Measurements from ENCODE around the gene KCNMA1. TPM values are rescaled to one million over a fixed set of nuclear protein-coding genes. Genes with fewer than 3 reads are reported as not detected.

KCNMA1 gene
- total RNA-seq, 2 experiments from 2014 or later, result not detected

DNA sequence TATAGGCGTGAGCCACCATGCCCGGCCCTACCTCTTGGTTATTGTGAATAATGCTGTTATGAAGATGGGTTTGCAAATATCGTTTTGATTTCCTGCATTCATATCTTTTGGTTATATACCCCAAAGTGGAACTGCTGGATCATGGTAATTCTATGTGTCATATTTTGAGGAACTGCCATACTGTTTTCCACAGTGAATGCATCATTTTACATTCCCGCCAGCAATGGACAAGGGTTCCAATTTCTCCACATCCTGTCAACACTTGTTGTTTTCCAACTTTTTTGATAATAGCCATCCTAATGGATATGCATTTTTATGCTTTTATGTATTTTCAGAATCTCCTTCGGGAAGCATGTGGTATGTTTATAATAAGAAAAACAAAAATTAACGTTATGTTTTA lies 128.2 kb downstream of the KCNMA1 start:
- H3K9me3 Mint-ChIP-seq, result no peaks in the 10 kb centered on the region
- no peak for DNase-seq
- H3K4me1 Mint-ChIP-seq (ENCODE audit: low read depth), result no peaks in the 10 kb centered on the region
- ChIA-PET CTCF (no interaction called here), POLR2A (no interaction called here)
- intact Hi-C loops (cut with micrococcal nuclease), result no loop called here
- no peak overlapping the region for H3K4me3 Mint-ChIP-seq
- no peaks in the 10 kb centered on the region for H3K36me3 Mint-ChIP-seq
- no peak overlapping the region for H3K27ac Mint-ChIP-seq
- no peaks in the 10 kb centered on the region for H3K27me3 Mint-ChIP-seq

DNA sequence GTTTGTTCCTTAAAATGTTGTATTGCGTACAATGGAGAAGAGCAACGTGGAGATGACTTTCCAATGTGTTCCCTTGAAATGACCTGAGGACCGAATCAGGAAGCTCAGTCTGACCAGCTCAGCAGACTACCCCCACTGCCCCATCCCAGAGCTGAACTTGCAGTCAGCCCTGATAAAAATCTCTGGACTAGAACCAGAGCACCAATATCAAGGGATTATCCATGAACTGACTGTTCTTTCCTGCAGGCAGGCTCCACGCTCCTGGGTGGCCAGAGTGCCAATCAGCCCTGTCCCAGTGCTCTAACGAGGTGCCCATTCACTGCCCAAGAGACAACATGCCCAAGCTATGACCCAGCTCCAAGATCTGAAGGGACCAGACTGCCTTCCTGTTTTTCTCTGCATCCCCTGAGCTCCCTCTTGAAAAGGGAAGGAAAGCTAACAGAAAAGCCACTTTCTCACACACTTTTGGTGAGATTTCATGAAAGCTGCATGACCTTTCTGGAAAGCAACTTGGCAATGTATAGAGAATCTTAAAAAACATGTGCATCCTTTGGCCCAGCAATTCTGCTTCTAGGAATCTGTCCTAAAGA lies 130.2 kb downstream of the KCNMA1 start:
- Mint-ChIP-seq H3K9me3 (no peaks in the 10 kb centered on the region), H3K4me1 (ENCODE audit: low read depth) (no peaks in the 10 kb centered on the region), H3K27ac (no peak overlapping the region), H3K36me3 (no peaks in the 10 kb centered on the region), H3K4me3 (no peak overlapping the region), H3K27me3 (no peaks in the 10 kb centered on the region)
- ChIA-PET POLR2A (no interaction called here), CTCF (no interaction called here)
- DNase-seq, result no peak
- intact Hi-C loops (cut with micrococcal nuclease), result no loop called here

DNA sequence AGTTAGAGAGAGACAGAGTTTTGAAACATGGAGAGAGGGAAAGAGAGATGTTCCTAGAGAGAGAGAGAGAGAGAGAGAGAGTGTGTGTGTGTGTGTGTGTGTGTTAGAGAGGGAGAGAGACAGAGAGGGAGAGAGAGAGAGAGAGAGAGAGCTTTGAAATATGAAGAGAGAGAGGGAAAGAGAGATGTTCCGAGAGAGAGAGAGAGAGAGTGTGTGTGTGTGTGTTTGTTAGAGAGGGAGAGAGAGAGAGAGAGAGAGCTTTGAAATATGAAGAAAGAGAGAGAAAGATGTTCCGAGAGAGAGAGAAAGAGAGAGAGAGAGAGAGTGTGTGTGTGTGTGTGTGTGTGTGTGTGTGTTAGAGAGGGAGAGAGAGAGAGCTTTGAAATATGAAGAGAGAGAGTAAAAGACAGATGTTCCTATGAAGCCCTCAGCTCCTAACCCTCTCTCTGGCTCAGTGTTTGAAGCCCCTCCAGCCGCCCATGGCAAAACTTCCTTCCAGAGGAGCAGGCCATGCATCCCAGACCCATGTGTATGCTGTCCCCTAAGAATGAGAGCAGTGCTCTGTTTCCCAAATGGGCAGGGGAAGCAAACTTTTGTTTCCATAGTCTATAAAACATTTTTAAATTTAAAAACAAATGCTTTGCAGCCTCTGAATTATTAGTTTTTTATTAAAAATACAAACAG lies 130.9 kb downstream of the KCNMA1 start:
- H3K9me3 Mint-ChIP-seq, result no peaks in the 10 kb centered on the region
- intact Hi-C loops (cut with micrococcal nuclease), result no loop called here
- POLR2A ChIA-PET, result no interaction called here

DNA sequence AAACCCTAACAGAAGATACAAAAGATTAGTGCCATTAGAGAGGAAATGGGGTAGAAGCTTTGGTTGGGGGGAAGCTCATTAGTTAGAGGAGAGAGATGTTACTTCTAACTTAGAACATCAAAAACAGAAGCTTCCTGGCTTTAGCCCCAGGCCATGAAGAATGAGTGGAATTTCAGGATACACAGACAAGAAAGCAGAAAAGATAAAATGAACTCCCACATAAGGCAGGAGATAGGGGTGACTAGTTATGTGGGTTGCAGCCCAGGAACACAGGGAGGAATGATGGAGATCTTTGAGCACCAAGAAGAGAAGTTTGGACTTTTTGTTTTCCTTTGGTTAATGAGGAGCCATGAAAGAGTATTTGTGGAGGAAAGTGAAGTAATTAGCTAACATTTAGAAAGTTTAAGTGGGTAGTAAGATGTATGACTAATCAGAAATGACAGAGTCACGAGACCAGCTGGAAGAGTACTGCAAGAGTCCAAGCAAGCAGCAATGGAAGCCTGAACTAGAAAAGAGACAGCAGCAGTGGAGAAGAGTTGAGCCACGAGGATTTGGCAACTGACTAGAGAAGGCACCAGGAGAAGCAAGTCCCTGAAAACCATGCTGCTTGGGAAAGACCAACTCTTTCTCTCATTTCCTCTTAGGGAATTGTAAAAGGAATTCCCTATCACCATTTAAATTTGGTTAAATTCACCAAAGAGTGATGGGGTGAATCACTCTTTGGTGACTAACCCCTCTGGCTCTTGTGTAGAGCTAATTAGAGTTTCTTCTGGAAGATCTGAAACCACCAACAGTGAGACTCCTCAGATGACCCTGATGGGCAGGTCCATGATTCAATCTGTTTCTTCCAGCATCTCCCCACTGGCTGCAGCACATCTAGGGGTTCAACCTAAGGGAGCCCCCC lies 131.9 kb downstream of the KCNMA1 start:
- POLR2A ChIA-PET, result interaction anchor here (0.6 kb wide), 1 partner anchor 36 kb away, joined by 5 read pairs; no protein-coding TSS in a partner anchor
- Mint-ChIP-seq H3K4me3 (no peak overlapping the region), H3K9me3 (no peaks in the 10 kb centered on the region), H3K27ac (no peak overlapping the region), H3K4me1 (ENCODE audit: low read depth) (no peaks in the 10 kb centered on the region), H3K27me3 (no peaks in the 10 kb centered on the region), H3K36me3 (no peaks in the 10 kb centered on the region)
- no peak for DNase-seq
- CTCF ChIA-PET, result interaction anchor here (0.7 kb wide), 1 partner anchor 336 kb away, joined by 3 read pairs; no protein-coding TSS in a partner anchor
- intact Hi-C loops (cut with micrococcal nuclease), result no loop called here

More for the DNA sequence above, 130.9 kb downstream of the KCNMA1 start:
- Mint-ChIP-seq H3K4me1 (ENCODE audit: low read depth) (no peaks in the 10 kb centered on the region), H3K4me3 (no peak overlapping the region), H3K36me3 (no peaks in the 10 kb centered on the region), H3K27ac (no peak overlapping the region), H3K27me3 (no peaks in the 10 kb centered on the region)
- DNase-seq, result no peak
- CTCF ChIA-PET, result no interaction called here

DNA sequence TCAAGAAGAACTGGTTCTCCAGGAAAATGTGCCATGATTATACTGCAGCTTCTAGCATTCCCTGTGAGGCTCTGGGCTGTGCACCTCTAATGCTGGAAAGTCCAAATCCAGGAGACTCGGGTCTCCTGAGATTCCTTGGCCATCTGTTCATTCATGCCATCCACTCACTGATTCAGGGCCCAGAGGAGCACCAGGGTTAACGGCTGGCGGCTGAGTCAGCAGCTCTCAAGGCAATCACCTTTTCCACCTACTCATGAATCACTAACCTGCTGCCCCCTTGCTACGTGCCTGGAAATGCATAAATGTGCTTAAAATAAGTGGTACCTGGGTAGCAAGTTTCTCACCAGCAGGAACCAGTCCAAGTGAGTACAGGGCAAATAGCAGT lies 132.7 kb downstream of the KCNMA1 start:
- no peaks in the 10 kb centered on the region for H3K27me3 Mint-ChIP-seq
- no peaks in the 10 kb centered on the region for H3K9me3 Mint-ChIP-seq
- H3K36me3 Mint-ChIP-seq, result no peaks in the 10 kb centered on the region
- intact Hi-C loops (cut with micrococcal nuclease), result no loop called here
- POLR2A ChIA-PET, result interaction anchor here (0.6 kb wide), 1 partner anchor 35 kb away, joined by 5 read pairs; no protein-coding TSS in a partner anchor
- peak; percentile 11 for DNase-seq
- no peaks in the 10 kb centered on the region for H3K4me1 Mint-ChIP-seq (ENCODE audit: low read depth)
- H3K4me3 Mint-ChIP-seq, result no peak overlapping the region
- no peak overlapping the region for H3K27ac Mint-ChIP-seq
- CTCF ChIA-PET, result no interaction called here

DNA sequence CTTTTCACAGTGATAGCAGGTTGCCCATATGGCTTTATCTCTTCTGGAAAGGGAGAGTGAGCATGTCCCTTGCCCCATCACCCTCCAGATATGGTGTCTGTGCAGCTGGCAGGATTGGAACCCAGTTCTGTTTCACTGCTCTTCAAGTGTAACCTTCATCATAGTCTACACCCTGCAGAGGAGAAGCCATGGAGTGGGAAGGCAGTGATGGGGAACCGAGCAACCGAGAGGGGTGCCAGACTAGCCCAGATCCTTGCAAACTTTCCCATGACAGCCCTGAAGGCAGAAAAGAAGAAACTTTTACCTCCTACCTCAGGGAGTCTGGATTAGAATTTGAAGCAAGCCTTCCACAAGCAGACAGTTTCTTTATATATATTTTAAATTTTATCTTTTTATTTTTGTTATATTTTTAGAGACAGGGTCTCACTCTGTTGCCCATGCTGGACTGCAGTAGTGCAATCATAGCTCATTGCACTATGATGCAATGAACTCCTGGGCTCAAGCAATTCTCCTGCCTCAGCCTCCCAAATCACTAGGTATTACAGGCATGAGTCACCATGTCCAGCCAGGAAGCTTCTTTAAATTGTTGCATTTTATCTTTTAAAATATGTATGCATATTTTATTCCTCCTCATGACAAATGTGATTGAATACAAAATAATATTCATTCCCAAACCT lies 133.3 kb downstream of the KCNMA1 start:
- POLR2A ChIA-PET, result no interaction called here
- H3K27ac Mint-ChIP-seq, result no peak overlapping the region
- intact Hi-C loops (cut with micrococcal nuclease), result no loop called here

DNA sequence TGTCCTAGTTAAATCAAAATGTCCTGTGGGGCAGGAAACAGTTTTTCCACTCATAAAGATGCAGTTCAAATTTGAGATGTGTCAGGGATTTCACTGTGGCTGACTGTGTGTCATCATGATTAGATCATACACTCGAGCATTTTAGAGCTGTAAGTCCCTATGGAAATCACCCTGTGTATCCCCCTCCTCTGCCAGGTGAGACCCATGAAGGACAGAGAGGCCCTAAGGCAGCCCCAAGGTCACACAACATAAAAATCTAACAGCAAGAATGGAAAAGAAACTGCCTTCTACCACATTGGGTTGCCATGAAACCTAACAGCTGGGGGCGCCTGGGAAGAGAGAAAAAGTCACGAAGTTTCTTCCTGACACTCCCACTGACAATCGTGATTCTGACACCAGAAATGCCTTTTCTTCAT lies 135.8 kb downstream of the KCNMA1 start:
- Mint-ChIP-seq H3K4me3 (no peak overlapping the region), H3K27me3 (no peaks in the 10 kb centered on the region), H3K36me3 (no peaks in the 10 kb centered on the region), H3K4me1 (ENCODE audit: low read depth) (no peaks in the 10 kb centered on the region), H3K9me3 (no peaks in the 10 kb centered on the region), H3K27ac (no peak overlapping the region)
- no peak for DNase-seq
- CTCF ChIA-PET, result no interaction called here
- intact Hi-C loops (cut with micrococcal nuclease), result no loop called here
- POLR2A ChIA-PET, result no interaction called here

More for the DNA sequence above, 133.3 kb downstream of the KCNMA1 start:
- H3K36me3 Mint-ChIP-seq, result no peaks in the 10 kb centered on the region
- DNase-seq, result no peak
- H3K27me3 Mint-ChIP-seq, result no peaks in the 10 kb centered on the region
- no peaks in the 10 kb centered on the region for H3K9me3 Mint-ChIP-seq
- H3K4me1 Mint-ChIP-seq (ENCODE audit: low read depth), result no peaks in the 10 kb centered on the region
- CTCF ChIA-PET, result no interaction called here
- H3K4me3 Mint-ChIP-seq, result no peak overlapping the region

DNA sequence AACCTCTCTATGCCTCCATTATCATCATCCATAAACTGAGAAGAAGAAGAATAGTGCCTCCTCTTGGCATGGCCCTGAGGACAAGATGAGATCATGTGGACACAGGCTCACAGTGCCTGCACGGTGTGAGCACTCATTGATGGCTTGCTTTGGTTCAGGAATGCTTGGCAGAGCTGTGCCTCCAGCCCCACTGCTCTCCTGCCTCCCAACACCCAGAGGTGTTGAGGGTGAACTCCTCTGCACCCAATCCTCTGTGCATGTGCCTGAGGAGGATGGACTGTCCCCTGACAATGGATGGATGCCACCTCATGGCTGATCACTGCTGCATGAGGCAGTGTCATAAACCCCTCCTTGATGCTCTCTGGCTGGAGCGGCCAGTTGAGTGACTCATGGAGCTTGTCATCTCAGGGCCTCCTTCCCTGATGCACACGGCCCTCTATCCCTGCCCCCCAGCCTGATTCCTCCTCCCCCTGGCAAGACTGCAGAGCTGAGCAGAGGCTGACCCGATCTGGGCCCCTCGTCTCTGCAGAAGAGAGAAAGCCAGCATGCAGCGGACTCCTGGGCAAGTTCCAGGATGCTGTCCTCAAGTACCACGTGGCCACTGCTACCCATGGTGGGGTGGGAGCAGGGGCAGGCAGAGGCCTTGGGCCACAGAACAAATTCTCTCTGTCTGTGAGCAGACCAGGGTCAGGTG lies 136.3 kb downstream of the KCNMA1 start:
- no peak for DNase-seq
- H3K27me3 Mint-ChIP-seq, result no peaks in the 10 kb centered on the region
- H3K36me3 Mint-ChIP-seq, result no peaks in the 10 kb centered on the region
- intact Hi-C loops (cut with micrococcal nuclease), result no loop called here
- ChIA-PET POLR2A (no interaction called here), CTCF (no interaction called here)
- no peak overlapping the region for H3K4me3 Mint-ChIP-seq
- no peaks in the 10 kb centered on the region for H3K4me1 Mint-ChIP-seq (ENCODE audit: low read depth)
- H3K9me3 Mint-ChIP-seq, result no peaks in the 10 kb centered on the region
- H3K27ac Mint-ChIP-seq, result no peak overlapping the region

DNA sequence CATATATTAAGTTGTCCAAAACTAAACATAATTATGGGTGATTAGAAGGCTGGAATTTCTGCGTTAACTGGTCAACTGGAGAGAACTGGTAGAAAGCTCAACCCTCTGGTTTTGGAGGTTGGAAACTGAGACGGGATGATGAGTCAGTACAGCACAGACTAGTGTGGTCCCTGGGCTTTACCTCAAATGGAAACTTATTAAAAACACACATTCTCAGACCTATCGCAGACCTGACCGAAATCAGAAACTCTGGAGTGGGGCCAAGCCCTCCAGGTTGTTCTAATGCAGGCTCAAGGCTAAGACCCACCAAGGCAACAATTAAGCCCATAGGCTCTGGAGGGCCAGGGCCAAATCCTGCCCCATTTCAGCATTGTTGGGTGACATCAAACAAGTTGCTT lies 136.9 kb downstream of the KCNMA1 start:
- no peak for DNase-seq

DNA sequence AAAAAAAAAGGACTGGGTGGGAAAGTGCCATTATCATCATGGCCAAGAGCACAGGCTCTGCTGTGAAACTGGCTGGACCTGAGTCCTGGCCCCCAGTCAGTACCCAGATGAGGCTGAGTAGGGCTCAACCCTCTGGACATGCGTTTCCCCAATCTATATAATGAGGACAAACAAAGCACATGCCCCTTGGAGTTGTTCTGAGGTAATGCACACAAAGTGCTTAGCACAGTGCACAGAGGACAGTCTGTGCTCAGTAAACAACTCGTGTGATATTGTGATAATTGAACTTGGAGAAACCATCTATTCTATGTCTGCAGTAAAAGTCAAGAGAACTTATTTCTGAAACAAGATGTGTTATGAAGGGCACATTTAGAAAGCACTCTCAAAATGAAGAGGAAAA lies 138.8 kb downstream of the KCNMA1 start:
- Mint-ChIP-seq H3K9me3 (no peaks in the 10 kb centered on the region), H3K27ac (no peak overlapping the region), H3K27me3 (peaks cover 1% of the 10 kb centered on the region), H3K36me3 (no peaks in the 10 kb centered on the region), H3K4me3 (no peak overlapping the region), H3K4me1 (ENCODE audit: low read depth) (no peaks in the 10 kb centered on the region)
- ChIA-PET POLR2A (no interaction called here), CTCF (no interaction called here)
- intact Hi-C loops (cut with micrococcal nuclease), result no loop called here
- DNase-seq, result no peak

More for the DNA sequence above, 136.9 kb downstream of the KCNMA1 start:
- intact Hi-C loops (cut with micrococcal nuclease), result no loop called here
- Mint-ChIP-seq H3K4me1 (ENCODE audit: low read depth) (no peaks in the 10 kb centered on the region), H3K36me3 (no peaks in the 10 kb centered on the region), H3K27ac (no peak overlapping the region), H3K9me3 (no peaks in the 10 kb centered on the region), H3K27me3 (no peaks in the 10 kb centered on the region), H3K4me3 (no peak overlapping the region)
- CTCF ChIA-PET, result no interaction called here
- POLR2A ChIA-PET, result no interaction called here

DNA sequence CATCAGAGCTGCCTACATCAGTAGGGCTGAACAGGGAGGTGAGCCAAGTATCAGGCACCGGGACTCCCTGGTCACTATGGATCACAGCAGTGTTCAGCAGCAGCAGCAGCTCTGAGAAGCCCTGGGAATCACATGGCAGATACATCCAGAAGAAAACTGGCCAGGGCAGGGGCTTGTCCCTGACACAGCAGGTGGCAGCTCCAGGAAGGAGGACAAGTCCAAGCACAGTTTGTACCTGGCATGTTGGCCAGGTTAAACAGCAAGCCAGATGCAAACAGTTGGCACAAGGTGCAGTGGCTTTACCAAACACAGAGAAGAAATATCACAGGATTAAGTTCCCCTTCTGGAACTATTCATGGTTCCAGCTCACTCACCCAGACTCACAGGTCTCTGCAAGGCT lies 139.4 kb downstream of the KCNMA1 start:
- Mint-ChIP-seq H3K27ac (no peak overlapping the region), H3K27me3 (peaks cover 1% of the 10 kb centered on the region), H3K4me1 (ENCODE audit: low read depth) (no peaks in the 10 kb centered on the region), H3K9me3 (no peaks in the 10 kb centered on the region), H3K4me3 (no peak overlapping the region), H3K36me3 (no peaks in the 10 kb centered on the region)
- ChIA-PET POLR2A (no interaction called here), CTCF (no interaction called here)
- DNase-seq, result no peak
- intact Hi-C loops (cut with micrococcal nuclease), result no loop called here

DNA sequence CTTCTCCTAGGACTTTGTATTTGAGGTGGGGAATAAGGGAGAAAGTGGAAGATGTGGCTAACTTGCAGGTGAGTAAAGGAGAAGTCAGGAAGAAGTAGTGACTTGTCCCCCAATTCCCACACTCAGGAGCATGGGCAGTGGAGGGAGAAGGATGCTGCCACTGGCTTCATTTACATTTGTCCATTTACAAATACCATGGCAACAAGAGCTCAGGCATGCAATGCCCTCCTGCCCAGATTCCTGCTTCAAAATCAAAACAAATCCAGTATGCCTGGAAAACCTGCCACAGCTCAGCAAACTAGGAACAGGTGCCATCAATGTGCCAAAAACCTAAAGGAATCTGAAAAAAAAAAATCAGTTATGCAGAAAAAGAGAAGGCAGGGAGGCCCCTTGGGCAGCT lies 139.9 kb downstream of the KCNMA1 start:
- H3K9me3 Mint-ChIP-seq, result no peaks in the 10 kb centered on the region
- POLR2A ChIA-PET, result no interaction called here
- intact Hi-C loops (cut with micrococcal nuclease), result no loop called here

More for the DNA sequence above, 139.9 kb downstream of the KCNMA1 start:
- peaks cover 1% of the 10 kb centered on the region for H3K27me3 Mint-ChIP-seq
- no peaks in the 10 kb centered on the region for H3K36me3 Mint-ChIP-seq
- CTCF ChIA-PET, result no interaction called here
- no peak overlapping the region for H3K27ac Mint-ChIP-seq
- H3K4me1 Mint-ChIP-seq (ENCODE audit: low read depth), result no peaks in the 10 kb centered on the region
- H3K4me3 Mint-ChIP-seq, result no peak overlapping the region
- no peak for DNase-seq

Measured in activated CD4-positive, alpha-beta memory T cell treated with anti-CD3 and anti-CD28 coated beads for 36 hours (primary cell).